WTC11 (cell line): Measurements from ENCODE around the gene TELO2. TPM values are rescaled to one million over a fixed set of nuclear protein-coding genes. Genes with fewer than 3 reads are reported as not detected.

Source experiments
- ATAC-seq: fragments of 200-7000 bp; cut with Tn5 transposase; 2 replicates; pipeline ENCODE4 v1.10.0; 2021; ENCODE audit warnings: mild to moderate bottlenecking, moderate library complexity
- CTCF ChIA-PET: fragments of 300-600 bp; sonication (Branson Sonifier 250); formaldehyde crosslinking; loops from one replicate; lab custom pipeline; 2021; ENCODE audit warnings: antibody characterized with exemption; lab: Charles Lee
- POLR2A ChIA-PET: fragments of 350-600 bp; sonication (Branson Sonifier 250); formaldehyde crosslinking; loops from one replicate; lab custom pipeline; 2021; ENCODE audit warnings: antibody characterized with exemption; lab: Charles Lee
- DNase-seq: peaks from one replicate; pipeline ENCODE4 v3.0.0; 2021; ENCODE audit warnings: low spot score
- H3K27ac Mint-ChIP-seq: 2 replicates; pipeline ENCODE4 v1.8.0; 2021; ENCODE audit warnings: mixed read lengths
- H3K27me3 Mint-ChIP-seq: 2 replicates; pipeline ENCODE4 v1.8.0; 2021; ENCODE audit warnings: low read depth, mild to moderate bottlenecking, moderate library complexity, mixed read lengths
- H3K36me3 Mint-ChIP-seq: 2 replicates; pipeline ENCODE4 v1.8.0; 2021; ENCODE audit warnings: mixed read lengths
- H3K4me1 Mint-ChIP-seq: 2 replicates; pipeline ENCODE4 v1.8.0; 2022; ENCODE audit warnings: mixed read lengths
- H3K4me3 Mint-ChIP-seq: 2 replicates; pipeline ENCODE4 v1.8.0; 2021; ENCODE audit warnings: mild to moderate bottlenecking, moderate library complexity, mixed read lengths
- H3K9me3 Mint-ChIP-seq: 2 replicates; pipeline ENCODE4 v1.8.0; 2021; ENCODE audit warnings: mixed read lengths
- ATF3 ChIP-seq: sonication (generic); formaldehyde crosslinking; conservative IDR thresholded peaks from 2 replicates; pipeline ENCODE4 v1.8.1; 2022; ENCODE audit warnings: mild to moderate bottlenecking, missing genetic modification reagents
- CDX4 ChIP-seq: fragments of 250-450 bp; sonication (Bioruptor Pico); IDR thresholded peaks from 2 replicates; pipeline ENCODE4 v1.9.0; 2021; ENCODE audit warnings: moderate library complexity, mild to moderate bottlenecking, inconsistent platforms, borderline replicate concordance
- CREB1 ChIP-seq: sonication (generic); formaldehyde crosslinking; IDR thresholded peaks from 2 replicates; pipeline ENCODE4 v1.8.0; 2023; ENCODE audit warnings: mild to moderate bottlenecking, missing genetic modification reagents
- CTCF ChIP-seq: fragments of 200-600 bp; IDR thresholded peaks from 2 replicates; pipeline ENCODE4 v1.8.0; 2022; ENCODE audit warnings: antibody characterized with exemption
- E2F1 ChIP-seq: sonication (generic); formaldehyde crosslinking; IDR thresholded peaks from 2 replicates; pipeline ENCODE4 v1.8.0; 2022; ENCODE audit warnings: mild to moderate bottlenecking, missing genetic modification reagents
- ELF4 ChIP-seq: sonication (generic); formaldehyde crosslinking; IDR thresholded peaks from 2 replicates; pipeline ENCODE4 v1.8.1; 2022; ENCODE audit warnings: low read depth, mild to moderate bottlenecking, moderate library complexity, missing genetic modification reagents
- ETV6 ChIP-seq: sonication (generic); formaldehyde crosslinking; IDR thresholded peaks from 2 replicates; pipeline ENCODE4 v1.8.1; 2022; ENCODE audit warnings: mild to moderate bottlenecking, missing genetic modification reagents
- FOXJ3 ChIP-seq: sonication (generic); formaldehyde crosslinking; IDR thresholded peaks from 2 replicates; pipeline ENCODE4 v1.9.0; 2021; ENCODE audit warnings: missing genetic modification reagents, mild to moderate bottlenecking, borderline replicate concordance
- FOXP1 ChIP-seq: sonication (generic); formaldehyde crosslinking; IDR thresholded peaks from 2 replicates; pipeline ENCODE4 v1.8.0; 2022; ENCODE audit warnings: missing genetic modification reagents, mild to moderate bottlenecking, moderate library complexity, borderline replicate concordance
- HMGXB4 ChIP-seq: sonication (generic); formaldehyde crosslinking; IDR thresholded peaks from 2 replicates; pipeline ENCODE4 v1.8.1; 2023; ENCODE audit warnings: mild to moderate bottlenecking, moderate library complexity, missing genetic modification reagents
- IRF2 ChIP-seq: sonication (generic); formaldehyde crosslinking; IDR thresholded peaks from 2 replicates; pipeline ENCODE4 v1.8.0; 2022; ENCODE audit warnings: low read depth, missing genetic modification reagents, borderline replicate concordance
- MXD4 ChIP-seq: fragments of 250-450 bp; sonication (Bioruptor Pico); IDR thresholded peaks from 2 replicates; pipeline ENCODE4 v1.8.0; 2021; ENCODE audit warnings: mild to moderate bottlenecking, moderate library complexity, borderline replicate concordance
- MYBL2 ChIP-seq: sonication (generic); formaldehyde crosslinking; IDR thresholded peaks from 2 replicates; pipeline ENCODE4 v1.8.1; 2023; ENCODE audit warnings: mild to moderate bottlenecking, moderate library complexity, missing genetic modification reagents
- PREB ChIP-seq: sonication (generic); formaldehyde crosslinking; IDR thresholded peaks from 2 replicates; pipeline ENCODE4 v1.8.1; 2022; ENCODE audit warnings: mild to moderate bottlenecking, missing genetic modification reagents, moderate library complexity, borderline replicate concordance
- SOX15 ChIP-seq: fragments of 250-450 bp; sonication (Bioruptor Pico); IDR thresholded peaks from 2 replicates; pipeline ENCODE4 v1.9.0; 2021; ENCODE audit warnings: mild to moderate bottlenecking
- USF2 ChIP-seq: sonication (generic); formaldehyde crosslinking; IDR thresholded peaks from 2 replicates; pipeline ENCODE4 v1.8.1; 2023; ENCODE audit warnings: mild to moderate bottlenecking, missing genetic modification reagents, moderate library complexity
- ZBTB43 ChIP-seq: sonication (generic); formaldehyde crosslinking; IDR thresholded peaks from 2 replicates; pipeline ENCODE4 v1.8.1; 2023; ENCODE audit warnings: mild to moderate bottlenecking, missing genetic modification reagents
- ZNF121 ChIP-seq: sonication (generic); formaldehyde crosslinking; IDR thresholded peaks from 2 replicates; pipeline ENCODE4 v1.8.0; 2023; ENCODE audit warnings: missing genetic modification reagents
- ZNF138 ChIP-seq: sonication (generic); formaldehyde crosslinking; conservative IDR thresholded peaks from 2 replicates; pipeline ENCODE4 v1.8.1; 2022; ENCODE audit warnings: mild to moderate bottlenecking, moderate library complexity, missing genetic modification reagents
- ZNF232 ChIP-seq: sonication (generic); formaldehyde crosslinking; IDR thresholded peaks from 2 replicates; pipeline ENCODE4 v1.8.0; 2022; ENCODE audit warnings: mild to moderate bottlenecking, missing genetic modification reagents
- total RNA-seq: library from RNA; stranded (reverse); gene quantifications from 3 replicates; pipeline ENCODE4 v1.2.3, GENCODE V29; 2021

Gene TELO2
- total RNA-seq, 1 experiment from 2014 or later: 86.7 TPM

GRCh38 chr16:1465567-1465915 lies 27.6 kb upstream of the TELO2 start (continued):
- TF ChIP-seq PREB (CRISPR knock-in tag) (no peak), CDX4 (CRISPR knock-in tag) (no peak), E2F1 (no peak), ZNF138 (no peak), IRF2 (CRISPR knock-in tag) (no peak), FOXJ3 (CRISPR knock-in tag) (no peak), ATF3 (CRISPR knock-in tag) (no peak), HMGXB4 (no peak)

GRCh38 chr16:1466054-1466453 lies 27.1 kb upstream of the TELO2 start:
- CTCF ChIA-PET: interaction anchor here (1.4 kb wide), 1 partner anchor 39 kb away, joined by 3 read pairs; no protein-coding TSS in a partner anchor
- Mint-ChIP-seq H3K9me3 (no peaks in the 10 kb centered on the region), H3K27me3 (no peaks in the 10 kb centered on the region)

More at GRCh38 chr16:1466054-1466453, 27.1 kb upstream of the TELO2 start:
- POLR2A ChIA-PET: no interaction called here
- Mint-ChIP-seq H3K4me1 (no peaks in the 10 kb centered on the region), H3K36me3 (no peaks in the 10 kb centered on the region), H3K4me3 (no peak overlapping the region), H3K27ac (no peak overlapping the region)
- no peak for DNase-seq
- TF ChIP-seq USF2 (CRISPR knock-in tag) (no peak), CDX4 (CRISPR knock-in tag) (no peak), MXD4 (CRISPR knock-in tag) (no peak), ZBTB43 (CRISPR knock-in tag) (no peak), MYBL2 (no peak), ZNF121 (no peak), CTCF (no peak), ZNF232 (CRISPR knock-in tag) (no peak), ELF4 (no peak), SOX15 (CRISPR knock-in tag) (no peak), FOXJ3 (CRISPR knock-in tag) (no peak), ETV6 (CRISPR knock-in tag) (no peak), FOXP1 (CRISPR knock-in tag) (no peak), CREB1 (no peak)
- no peak for ATAC-seq
